AG20443 (cell line): ENCODE data around the gene PLXNA4.

Source experiments
- DNase-seq: peaks from one replicate; pipeline ENCODE4 v3.0.0; 2012; ENCODE audit warnings: low spot score, mixed read lengths

The PLXNA4 gene

DNA sequence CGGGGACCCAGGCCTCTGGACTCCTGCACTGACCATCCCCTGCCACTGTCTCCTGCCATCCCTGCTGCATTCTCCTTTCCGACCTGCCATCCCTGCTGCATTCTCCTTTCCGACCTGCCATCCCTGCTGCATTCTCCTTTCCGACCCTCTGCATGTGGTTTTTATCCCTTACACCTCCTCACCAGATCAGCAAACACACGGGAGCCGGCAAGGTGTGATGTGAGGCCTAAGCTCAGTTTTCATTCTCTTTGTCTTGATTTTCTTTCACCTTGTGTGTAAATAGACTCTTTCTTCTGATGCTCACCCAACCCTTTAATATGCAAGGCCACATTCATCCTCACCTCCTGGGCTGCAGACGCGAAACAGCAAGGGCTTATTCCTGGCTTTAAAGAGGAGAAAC lies 11.4 kb downstream of the PLXNA4 start:
- no peak for DNase-seq

DNA sequence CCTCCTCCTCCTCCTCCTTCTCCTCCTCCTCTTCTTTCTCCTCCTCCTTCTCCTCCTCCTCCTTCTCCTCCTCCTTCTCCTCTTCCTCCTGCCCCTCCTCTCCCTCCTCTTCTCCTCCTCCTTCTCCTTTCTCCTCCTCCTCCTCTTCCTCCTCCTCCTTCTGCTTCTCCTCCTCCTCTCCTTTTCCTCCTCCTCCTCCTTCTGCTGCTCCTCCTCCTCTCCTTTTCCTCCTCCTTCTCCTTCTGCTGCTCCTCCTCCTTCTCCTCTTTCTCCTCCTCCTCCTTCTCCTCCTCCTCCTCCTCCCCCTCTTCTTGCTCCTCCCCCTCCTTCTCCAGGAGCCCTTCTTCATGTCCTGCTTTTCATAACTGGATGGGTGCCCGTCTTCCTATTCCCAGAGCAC lies 12.2 kb downstream of the PLXNA4 start:
- no peak for DNase-seq

DNA sequence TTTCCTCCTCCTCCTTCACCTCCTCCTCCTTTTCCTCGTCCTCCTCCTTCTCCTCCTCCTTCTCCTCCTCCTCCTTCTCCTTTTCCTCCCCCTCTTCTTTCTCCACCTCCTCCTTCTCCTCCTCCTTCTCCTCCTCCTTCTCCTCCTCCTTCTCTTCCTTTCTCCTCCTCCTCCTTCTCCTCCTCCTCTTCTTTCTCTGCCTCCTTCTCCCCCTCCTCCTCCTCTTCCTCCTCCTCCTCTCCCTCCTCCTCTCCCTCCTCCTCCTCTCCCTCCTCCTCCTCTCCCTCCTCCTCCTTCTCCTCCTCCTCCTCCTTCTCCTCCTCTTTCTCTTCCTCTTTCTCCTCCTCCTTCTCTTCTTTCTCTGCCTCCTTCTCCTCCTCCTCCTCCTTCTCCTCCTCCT lies 13.6 kb downstream of the PLXNA4 start:
- DNase-seq: no peak

DNA sequence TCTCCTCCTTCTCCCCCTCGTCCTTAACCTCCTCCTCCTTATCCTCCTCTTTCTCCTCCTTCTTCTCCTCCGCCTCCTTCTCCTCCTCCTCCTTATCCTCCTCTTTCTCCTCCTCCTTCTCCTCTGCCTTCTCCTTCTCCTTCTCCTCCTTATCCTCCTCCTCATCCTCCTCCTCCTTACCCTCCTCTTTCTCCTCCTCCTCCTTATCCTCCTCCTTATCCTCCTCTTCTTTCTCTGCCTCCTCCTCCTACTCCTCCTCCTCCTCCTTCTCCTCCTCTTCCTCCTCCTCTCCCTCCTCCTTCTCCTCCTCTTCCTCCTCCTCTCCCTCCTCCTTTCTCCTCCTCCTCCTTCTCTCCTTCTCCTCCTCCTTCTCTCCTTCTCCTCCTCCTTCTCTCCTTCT lies 14.5 kb downstream of the PLXNA4 start:
- no peak for DNase-seq

DNA sequence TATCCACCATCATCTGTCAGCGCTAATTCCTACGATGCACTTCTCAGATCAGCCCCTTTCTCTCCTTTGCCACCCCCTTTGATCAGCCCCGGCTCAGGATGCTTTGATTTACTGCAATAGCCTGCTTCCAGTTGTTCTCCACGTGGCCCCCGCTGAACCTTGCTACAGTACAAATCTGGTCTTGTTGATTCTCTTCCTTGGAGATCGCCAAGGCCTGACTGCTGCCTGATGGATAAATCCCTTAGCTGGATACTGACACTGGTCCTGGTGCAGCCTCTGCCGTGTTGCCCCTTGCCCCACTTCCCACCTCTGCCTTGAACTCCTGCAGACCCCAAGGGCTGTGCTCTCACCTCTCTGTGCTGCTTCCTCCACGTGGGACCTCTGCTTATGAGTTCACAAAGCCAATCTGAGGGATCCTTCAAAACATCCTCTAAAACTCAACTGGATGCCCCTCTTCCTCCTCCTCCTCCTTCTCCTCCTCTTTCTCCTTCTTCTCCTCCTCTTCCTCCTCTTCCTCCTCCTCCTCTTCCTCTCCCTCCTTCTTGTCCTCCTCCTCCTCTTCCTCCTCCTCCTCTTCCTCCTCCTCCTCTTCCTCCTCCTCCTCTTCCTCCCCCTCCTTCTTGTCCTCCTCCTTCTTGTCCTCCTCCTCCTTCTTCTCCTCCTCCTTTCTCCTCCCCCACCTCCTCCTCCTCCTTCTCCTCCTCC lies 15.3 kb downstream of the PLXNA4 start:
- no peak for DNase-seq

DNA sequence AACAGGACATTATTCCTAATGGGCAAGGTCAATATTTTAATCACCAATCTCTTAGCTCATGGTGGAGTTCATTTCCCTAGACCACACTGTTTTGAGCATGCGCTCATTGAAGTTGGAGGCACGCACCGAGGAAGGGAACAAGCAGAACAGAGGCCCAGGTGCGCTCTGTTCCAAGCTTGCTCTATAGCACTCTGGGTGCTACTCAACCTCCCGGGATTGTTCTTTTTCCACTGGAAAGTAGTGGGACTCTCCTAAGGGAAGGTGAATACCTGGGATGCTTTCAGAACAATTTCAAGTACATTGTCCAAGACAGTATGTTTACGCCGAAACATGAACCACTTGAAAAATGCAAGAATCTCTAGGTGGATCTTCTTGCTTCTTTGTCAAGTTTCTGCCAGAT lies 16.2 kb downstream of the PLXNA4 start:
- no peak for DNase-seq

DNA sequence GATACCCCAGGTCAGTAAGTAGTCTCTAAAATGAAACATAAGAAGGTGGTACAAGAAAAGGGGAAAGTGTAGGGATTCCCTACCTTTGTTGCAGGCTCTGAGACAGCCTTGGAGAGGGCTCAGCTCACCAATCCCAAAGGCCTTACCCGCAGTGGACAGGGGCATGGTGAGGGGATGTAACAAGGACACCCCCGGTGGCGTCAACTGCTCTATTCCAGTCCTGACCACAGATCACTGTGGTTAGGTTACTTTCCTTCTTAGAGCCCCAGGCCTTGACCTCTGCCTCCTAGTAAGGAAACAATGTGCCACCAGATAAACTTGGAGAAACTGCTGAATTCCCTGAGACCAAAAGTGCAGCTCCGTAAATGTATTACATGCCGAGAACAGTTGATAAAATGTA lies 17.5 kb downstream of the PLXNA4 start:
- no peak for DNase-seq

DNA sequence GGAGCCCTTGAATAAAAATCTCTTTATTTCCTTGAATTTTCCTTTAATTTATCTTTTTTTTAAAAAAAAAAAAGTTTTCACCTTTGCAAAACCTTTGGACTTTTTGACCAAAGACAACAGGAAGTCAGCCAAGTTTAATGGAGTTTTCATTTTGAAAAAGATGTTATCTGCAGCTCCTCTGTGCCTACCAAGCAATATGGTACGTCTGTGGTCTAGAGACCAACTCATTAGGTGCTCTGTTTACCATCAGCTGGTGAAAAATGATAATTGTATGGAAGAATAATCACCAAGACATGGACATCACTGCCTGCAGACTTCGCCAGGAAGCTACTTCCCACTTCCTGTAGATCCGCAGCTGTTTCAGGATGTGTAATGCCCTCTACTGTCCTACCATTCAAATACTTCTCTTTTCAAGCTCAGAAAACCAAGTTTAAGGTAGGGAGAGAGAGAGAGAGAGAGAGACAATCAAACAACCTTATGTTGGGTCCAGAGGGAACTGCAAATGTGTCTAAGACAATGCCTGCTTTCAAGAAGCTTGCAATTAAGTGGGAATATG lies 18.7 kb downstream of the PLXNA4 start:
- DNase-seq: peak; percentile 27

DNA sequence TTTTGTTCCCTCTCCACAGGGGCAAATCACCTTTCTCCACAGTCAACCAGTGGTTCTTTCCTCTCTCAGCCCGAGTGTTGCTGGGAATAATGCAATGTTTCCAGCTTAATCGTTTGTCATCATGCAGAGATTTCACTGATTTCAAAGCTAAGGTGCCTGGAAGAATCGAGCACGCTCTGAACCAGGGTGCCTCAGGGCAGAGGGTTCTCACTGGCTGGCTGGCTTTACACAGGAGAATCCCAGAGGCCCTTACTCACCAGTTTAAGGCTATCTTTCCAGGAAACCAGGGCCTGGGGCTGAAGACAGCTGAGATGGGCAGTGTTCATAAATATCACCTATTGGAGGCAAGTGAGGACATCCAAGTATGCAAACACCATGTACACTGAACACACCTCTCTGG lies 21.8 kb downstream of the PLXNA4 start:
- no peak for DNase-seq

DNA sequence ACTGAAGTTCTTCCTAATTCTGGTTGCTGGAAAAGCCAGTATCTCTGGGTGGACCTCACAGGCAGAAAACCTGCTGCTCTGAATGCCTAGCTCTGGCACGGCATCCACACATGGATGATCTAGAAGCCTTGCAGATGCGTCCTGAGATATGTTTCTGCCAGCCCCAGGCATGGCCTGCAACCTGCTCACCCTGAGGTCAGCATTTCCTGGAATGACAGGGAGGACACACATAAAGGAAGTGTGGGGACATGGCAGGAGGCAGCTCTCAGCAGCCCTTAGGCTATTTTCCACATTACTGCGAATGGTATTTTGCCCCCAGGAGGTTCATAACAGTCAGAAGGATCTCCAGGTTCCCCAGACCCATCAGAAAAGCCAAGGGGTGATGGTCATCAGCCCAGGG lies 23.2 kb downstream of the PLXNA4 start:
- no peak for DNase-seq

DNA sequence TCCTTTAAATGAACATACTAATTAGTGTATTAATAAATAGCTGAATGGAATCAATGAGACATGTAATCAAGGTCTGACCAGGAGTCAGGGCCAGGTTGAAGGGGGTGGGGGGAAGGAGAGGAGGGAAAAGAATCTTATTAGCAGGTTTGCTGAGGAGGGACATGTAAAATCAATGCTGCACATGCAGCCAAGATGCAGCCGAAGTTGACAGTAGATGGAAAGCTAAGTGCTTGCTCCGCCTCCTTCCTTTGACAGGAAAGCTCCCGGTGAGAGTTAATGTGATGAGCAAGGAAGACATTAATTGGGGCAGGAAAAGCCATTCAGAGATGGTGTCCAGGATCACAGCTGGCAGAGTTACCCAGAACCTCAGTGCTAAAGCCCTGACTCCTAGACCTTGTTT lies 24.4 kb downstream of the PLXNA4 start:
- DNase-seq: no peak

DNA sequence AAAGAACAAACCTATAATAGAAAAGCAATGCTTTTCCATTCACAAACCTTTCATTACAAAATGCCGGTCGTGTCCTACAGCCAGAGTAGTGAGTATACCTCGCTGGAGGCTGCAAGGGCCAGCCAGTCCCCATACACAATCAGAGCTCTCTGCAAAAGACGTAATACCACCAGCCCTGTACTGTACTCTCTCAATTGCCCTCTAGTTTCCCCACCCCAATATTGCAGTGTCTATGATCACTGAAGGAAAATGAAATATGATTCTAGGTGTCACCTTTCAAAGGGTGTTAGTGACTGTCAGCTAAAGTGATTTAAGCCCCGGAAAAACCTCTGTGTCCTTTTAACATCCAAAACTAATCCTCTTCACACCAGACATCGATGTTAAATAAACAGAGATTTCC lies 24.8 kb downstream of the PLXNA4 start:
- DNase-seq: no peak

DNA sequence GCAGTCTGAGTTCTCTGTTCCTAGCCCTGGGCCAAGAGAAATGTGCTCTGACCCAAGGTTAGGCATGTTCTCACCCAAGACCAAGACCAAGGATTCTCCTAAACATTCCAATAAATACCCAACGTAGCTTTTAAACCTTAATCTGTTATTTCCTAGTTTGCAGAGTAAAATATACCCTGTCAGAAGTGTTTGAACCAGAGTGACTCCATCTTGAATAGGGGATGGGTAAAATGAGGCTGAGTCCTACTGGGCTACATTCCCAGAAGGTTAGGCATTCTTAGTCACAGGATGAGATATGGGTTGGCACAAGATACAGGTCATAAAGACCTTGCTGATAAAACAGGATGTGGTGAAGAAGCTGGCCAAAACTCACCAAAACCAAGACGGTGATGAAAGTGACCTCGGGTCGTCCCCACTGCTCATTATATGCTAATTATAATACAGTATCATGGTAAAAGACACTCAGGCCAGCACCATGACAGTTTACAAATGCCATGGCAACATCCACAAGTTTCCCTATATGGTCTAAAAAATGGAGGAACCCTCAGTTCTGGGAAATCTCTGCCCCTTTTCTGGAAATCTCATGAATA lies 27.7 kb downstream of the PLXNA4 start:
- DNase-seq: no peak

DNA sequence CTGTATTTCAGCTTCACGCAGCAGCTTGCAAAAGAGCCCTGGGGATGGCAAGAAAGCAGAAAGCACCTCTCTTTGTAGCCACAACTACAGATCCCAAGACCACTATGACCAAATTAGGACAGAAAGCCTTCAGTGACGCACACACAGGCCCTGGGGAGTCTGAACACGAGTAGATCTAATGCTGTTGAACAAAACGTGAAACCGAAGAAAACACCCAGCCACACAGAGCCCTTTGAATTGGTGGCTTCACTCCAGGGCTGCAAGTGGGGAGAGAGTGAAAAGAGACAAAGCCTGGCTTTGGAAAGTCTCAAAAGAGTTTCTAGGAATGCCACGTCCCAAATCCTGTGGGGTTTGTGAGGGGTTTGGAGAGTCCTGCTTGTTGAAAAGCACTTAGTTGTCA lies 28.4 kb downstream of the PLXNA4 start:
- no peak for DNase-seq

DNA sequence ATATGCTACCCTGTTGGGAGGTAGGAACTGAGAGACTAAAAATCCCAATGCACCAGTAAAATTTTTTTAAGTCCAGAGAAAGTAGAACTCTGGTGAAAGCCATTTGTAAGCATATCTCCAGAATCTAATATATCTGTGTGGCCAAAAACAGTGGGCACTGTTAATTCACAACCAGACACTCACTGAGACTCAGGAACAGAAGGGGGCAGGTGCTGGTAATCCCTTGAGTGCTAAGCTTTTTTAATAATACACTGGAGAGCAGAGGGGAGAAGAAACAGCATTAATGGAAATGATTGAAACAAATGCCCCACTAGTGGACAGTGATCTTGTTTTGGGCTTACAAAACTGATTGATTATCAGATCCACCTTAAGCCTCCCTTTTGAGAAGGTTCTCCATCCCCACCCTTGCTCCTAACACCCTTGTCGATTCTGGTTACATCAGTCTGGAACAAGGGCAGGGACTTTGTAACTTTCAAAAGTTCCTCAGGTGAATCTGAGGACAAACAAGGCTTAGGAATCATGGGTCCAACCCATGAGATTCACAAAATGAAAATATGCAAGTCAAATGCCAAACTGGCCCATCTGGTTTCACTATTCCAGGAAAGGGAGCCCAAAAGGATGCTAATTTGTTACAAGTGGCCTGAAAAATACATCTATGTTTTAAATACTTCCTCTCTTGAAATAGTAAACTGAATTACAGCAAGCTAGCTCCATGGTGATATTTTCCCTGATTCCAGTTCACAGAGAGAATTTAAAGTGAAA lies 29.7 kb downstream of the PLXNA4 start:
- DNase-seq: peak; percentile 31

DNA sequence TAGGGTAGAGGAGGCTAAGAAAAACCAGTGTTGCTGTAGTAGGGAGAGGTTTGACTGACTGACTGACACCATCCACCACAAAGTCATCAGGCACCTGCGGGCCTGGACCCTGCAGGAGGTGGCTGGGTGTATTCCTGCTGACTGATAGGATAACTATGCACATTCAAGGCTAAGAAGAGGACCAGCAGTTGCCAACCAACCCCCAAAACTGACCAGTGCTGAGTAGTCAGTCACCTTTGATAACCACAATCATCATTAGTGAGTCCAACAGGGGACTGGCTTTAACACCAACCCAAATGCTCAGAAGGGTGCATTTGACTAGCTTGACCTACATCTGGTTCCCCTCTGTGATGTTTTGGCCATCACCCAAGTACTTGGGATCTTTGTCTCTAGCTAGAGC lies 30.5 kb downstream of the PLXNA4 start:
- DNase-seq: no peak

DNA sequence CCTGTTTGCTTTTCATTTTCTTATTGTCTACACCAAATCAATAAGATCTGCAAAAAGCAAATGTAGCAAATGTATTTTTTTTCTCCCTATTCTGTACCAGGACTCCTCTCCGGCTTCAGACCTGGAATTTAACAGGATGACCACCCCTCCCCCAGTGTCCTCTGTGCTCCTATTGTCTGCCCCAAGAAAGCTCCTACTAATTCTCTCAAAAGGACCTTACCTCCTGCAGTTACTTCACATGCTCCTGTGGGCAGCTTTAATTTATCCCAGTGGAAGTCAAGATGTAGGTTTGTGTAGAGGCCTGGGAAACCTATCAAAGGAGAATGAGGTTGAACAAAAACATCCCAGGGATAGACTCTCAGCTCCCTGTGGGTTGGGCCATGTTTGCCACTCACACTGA lies 31.3 kb downstream of the PLXNA4 start:
- no peak for DNase-seq

DNA sequence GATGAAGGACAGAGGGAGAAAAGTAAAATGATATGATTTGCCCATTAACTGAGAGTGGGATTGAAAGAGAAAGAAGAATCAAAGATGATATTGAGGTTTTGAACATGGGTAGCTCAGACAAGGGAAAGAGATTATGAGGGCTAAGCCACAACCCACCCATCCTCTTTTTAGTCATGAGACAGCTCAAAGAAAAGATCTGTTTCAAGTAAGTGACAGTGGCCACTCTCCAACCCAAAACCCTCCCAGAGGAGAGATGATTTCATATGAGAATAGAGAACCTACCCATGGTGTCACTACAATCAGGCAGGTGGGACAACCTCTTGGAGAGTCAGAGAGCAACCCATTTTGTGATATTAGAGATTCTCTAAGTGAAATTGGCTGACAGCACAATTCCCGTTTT lies 32.2 kb downstream of the PLXNA4 start:
- DNase-seq: no peak

DNA sequence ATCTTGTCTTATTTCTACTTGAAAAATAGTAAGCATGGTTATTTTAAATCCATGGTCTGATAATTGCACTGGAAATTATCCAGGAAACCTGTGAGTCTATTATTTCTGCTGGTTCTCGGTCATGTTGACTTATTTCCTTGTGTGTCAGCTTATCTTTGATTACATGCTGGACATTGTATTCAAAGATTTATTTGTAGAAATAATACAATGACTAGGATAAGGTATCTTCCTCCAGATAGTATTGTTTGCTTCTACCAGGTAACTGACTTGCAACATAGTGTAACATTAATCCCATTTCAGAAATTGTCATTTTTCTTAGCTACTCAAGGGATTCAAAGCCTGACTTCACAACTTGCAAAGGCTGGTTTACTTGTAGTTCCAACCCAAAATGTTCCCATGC lies 33.4 kb downstream of the PLXNA4 start:
- DNase-seq: no peak

DNA sequence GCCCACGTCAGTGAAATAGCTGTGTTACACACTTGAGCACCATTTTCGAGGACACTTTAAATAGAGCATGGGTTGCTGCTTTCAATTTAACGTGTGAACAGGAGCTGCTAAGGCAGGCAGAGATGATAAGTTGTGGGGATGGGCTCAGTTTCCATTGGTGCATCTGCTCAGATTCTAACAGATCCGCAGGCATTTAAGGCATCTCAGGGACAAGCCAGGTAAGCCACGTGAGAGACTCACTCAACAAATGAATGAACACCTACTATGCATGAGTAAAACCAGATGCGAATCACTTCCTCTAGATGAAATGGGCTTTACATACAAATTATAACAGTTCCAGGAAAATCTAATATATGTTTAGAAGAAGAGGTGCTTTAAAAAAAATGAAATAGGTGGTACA lies 34.6 kb downstream of the PLXNA4 start:
- no peak for DNase-seq

DNA sequence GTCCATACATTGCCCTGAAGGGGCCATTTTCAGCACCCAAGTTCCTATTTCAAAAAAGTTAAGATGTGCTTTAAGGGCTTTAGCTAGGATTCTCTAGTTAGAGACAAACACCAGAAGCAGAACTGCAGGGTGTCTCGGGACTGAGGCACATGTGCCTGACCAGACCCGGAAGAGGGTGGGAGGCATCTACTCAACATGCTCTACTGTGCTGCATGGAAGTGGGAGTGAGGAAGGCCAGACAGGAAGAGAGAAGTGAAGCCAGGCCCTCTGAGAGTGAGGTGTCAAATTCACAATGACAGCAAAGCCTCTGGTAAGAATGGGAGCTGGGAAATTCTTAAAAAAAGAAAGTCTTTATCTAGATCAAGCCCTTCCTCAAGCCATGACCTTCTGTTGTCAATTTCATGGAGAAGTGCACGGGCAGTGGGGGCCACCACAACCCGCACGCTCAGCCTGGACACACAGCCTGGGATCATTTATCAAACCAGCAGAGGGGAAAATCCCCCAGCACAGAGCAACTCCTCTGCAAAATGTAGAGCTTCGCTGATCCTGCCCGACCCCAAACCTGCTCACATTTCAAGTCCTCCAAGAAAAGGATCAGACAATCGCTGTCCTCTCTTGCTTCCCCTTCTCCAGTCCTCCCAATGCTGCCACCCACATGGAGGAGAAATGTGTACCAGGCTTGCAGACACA lies 38.7 kb downstream of the PLXNA4 start:
- no peak for DNase-seq

DNA sequence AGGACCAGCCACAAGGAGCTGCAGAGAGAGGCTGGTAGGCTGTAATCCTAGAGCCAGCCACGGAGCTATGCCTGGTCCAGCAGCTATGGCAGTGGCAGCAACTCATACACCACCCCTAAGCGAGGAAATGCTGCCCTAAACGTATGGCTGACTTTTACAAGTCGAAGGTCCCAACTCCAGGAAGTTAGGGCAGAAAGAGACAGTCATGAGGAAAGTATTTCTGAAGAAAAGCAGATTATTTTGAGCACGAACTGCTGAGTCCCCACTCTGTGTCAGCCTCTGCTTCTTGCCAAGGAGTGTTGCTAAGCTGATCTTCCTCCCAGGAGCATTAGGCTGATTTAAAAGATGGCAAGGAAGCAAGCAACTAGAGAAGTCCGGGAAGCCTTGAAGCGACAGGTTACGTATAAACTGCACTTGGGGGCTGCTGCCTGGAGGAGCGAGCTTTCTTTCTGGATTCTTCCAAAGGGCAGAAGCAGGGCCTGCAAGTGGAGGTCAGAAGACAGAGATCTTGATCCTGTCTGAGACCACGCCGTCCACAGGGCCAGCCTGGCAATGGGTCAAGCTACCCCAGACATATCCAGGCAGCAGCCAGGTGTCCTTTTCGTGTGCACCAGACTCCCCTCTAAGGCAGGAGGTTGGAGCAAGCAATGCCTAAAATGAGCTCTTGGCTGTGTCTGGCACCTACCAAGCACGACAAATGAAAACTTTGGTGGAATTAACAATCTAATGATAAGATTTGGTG lies 39.4 kb downstream of the PLXNA4 start:
- DNase-seq: peak; percentile 69
